Omental fat pad (tissue), 4 donors: ENCODE results near the gene ADGRG6. TPM values are rescaled to one million over a fixed set of nuclear protein-coding genes. Genes with fewer than 3 reads are reported as not detected.

ENCODE experiments used
- ATAC-seq: fragments of 150-250 bp; one replicate; pipeline ENCODE4 v1.9.1; 2016; ENCODE audit warnings: mild to moderate bottlenecking, moderate library complexity; ENCODE audit not compliant: low FRiP score
- DNase-seq: peaks from one replicate; pipeline ENCODE4 v3.0.0-alpha.2; 2019; ENCODE audit warnings: low spot score
- CTCF ChIP-seq, 3 donors: fragments of 450-650 bp; IDR thresholded peaks; one replicate each; pipeline ENCODE4 v1.5.1; 2016 to 2017; ENCODE audit warnings: antibody characterized with exemption in 3 of 3, mild to moderate bottlenecking in 3 of 3, moderate library complexity in 2 of 3
- total RNA-seq, 4 donors: library from RNA; depleted of rRNA; stranded (reverse); fragments of >200 nt; gene quantifications; one replicate each; pipeline ENCODE4 v1.1.0, GENCODE V29; 2016

ADGRG6 gene
- total RNA-seq, 4 donors from 2014 or later = 28.5 to 68.6 (median 42.7) TPM

- no peak for TF ChIP-seq CTCF (IDR thresholded peaks at IDR 0.05)
- ATAC-seq = no peak
- DNase-seq = no peak
Observed at GRCh38 chr6:142440600-142441293, 138.9 kb downstream of the ADGRG6 start.

- DNase-seq (no peak), ATAC-seq (no peak)
- TF ChIP-seq CTCF (IDR thresholded peaks at IDR 0.05) = no peak
Observed at GRCh38 chr6:142441716-142442115, 139.9 kb downstream of the ADGRG6 start.

DNA sequence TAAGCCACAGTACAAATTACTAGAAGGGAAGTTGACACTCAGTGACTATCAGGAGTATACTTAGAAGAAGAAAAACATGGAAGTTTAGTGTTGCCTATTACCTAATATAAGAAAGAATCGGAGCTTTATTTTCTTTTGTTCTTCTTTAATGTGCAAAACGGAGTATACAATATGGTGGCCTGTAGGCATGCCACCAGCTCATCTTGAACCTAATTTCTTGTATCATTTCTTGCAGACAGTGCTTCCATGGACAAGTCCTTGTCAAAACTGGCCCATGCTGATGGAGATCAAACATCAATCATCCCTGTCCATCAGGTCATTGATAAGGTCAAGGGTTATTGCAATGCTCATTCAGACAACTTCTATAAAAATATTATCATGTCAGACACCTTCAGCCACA, 141.3 kb downstream of the ADGRG6 start:
- DNase-seq = no peak
- no peak for ATAC-seq
- TF ChIP-seq CTCF (IDR thresholded peaks at IDR 0.05) = no peak

DNA sequence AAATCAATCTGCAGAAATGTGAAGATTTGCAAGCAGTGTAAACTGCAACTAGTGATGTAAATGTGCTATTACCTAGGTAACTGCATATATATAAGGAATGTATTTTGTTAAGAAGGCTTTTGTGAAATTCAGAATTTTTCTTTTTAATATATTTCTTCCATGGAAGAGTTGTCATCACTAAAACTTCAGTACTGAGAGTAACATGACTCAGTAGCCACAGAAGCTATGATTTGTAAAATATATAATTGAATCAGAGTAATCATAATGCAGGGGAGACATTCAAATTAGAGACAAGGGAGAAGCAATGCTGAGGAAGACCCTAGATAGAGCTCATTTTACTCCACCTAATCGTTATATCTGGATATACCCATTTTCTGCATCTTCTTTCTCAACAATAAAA, 141.7 kb downstream of the ADGRG6 start:
- ATAC-seq (no peak), DNase-seq (no peak)
- no peak for TF ChIP-seq CTCF (IDR thresholded peaks at IDR 0.05)

GRCh38 chr6:142444376-142444775, 142.6 kb downstream of the ADGRG6 start:
- no peak for ATAC-seq
- TF ChIP-seq CTCF (IDR thresholded peaks at IDR 0.05) = no peak

DNA sequence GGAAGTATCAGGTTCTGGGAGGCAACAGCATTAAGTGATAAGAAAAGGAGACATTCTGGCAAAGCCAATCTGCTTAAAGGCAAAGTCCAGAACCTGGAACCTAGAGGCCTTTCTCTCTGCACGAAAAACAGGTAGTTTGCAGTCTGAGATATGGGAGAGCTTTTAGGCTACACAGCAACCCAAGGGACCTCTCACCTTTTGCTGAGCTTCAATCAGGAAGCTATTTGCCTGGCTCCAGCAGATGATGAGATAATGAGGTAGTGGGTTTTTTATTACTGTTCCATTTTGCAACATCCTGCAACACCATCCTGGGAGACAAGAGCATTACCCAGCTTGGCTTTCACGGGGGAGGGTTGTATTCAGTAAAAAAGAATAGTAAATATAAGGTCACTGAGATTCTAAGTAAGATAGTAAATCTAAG, 143.1 kb downstream of the ADGRG6 start:
- TF ChIP-seq CTCF (IDR thresholded peaks at IDR 0.05) = no peak
- DNase-seq (no peak), ATAC-seq (no peak)

More at GRCh38 chr6:142444376-142444775, 142.6 kb downstream of the ADGRG6 start:
- DNase-seq = no peak

DNA sequence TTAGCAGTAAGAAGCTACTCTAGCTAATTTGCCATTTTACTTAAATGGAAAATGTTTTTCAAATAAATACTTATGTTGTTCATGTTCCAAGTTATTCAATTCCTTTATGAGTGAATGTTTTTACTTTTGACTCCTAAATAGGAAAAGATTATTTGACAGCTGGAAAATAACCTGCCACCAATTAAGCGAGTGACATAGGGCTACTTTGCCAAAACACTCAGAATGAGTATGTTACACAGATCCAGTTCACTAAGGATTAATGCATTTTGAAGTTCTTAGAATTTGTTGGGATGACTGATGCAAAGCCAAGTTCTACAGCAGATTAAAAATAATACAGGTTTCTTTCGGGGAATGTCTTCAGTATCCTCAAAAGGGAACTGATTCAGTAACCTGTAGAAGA, 144.4 kb downstream of the ADGRG6 start:
- TF ChIP-seq CTCF (IDR thresholded peaks at IDR 0.05) = no peak
- ATAC-seq = no peak
- DNase-seq = no peak
